Measurements from ENCODE around the gene TMEM219. TPM values are rescaled to one million over a fixed set of nuclear protein-coding genes. Genes with fewer than 3 reads are reported as not detected.

TMEM219 gene
- total and polyA plus RNA-seq, 12 donors, result 100 to 300 (median 192) TPM

GRCh38 chr16:29982560-29983419 is 20.9 kb downstream of the TMEM219 start:
- Histone ChIP-seq H3K4me3 (no peak overlapping the region), H3K36me3 (replicated peaks in 1 of 2) (peaks cover 0 to 100% of the 10 kb centered on the region in 2 donors), H3K9me3 (replicated peaks in 1 of 3) (no peaks in the 10 kb centered on the region), H3K4me1 (replicated peaks in 1 of 2) (peaks cover 9 to 14% of the 10 kb centered on the region in 2 donors), H3K27ac (no peak overlapping the region), H3K27me3 (no peaks in the 10 kb centered on the region)
- no peak for DNase-seq
- intact Hi-C loops (cut with DNase I), result no loop called here
- TF ChIP-seq CTCF (IDR thresholded peaks at IDR 0.05), result no peak
- no peak for TF ChIP-seq POLR2A (IDR thresholded peaks at IDR 0.05)
- WGBS, 4 donors, result 78 to 83% (median 81%) methylated on average over 19 to 24 of the region's 24 CpGs

GRCh38 chr16:29983420-29984136 is 21.7 kb downstream of the TMEM219 start:
- WGBS, 4 donors, result 81 to 85% (median 83%) methylated on average over 11 to 12 of the region's 12 CpGs
- no peak for TF ChIP-seq CTCF (IDR thresholded peaks at IDR 0.05)
- TF ChIP-seq POLR2A (IDR thresholded peaks at IDR 0.05), result no peak
- no peak for DNase-seq
- Histone ChIP-seq H3K27me3 (no peaks in the 10 kb centered on the region), H3K9me3 (replicated peaks in 1 of 3) (no peaks in the 10 kb centered on the region), H3K36me3 (replicated peaks in 1 of 2) (peaks cover 0 to 100% of the 10 kb centered on the region in 2 donors), H3K27ac (peak overlapping the region in 1 of 5 donors; percentile 20), H3K4me1 (replicated peaks in 1 of 2) (peaks cover 9 to 14% of the 10 kb centered on the region in 2 donors), H3K4me3 (no peak overlapping the region)
- intact Hi-C loops (cut with DNase I), result no loop called here

GRCh38 chr16:29984137-29984763 is 22.4 kb downstream of the TMEM219 start:
- Histone ChIP-seq H3K27me3 (no peaks in the 10 kb centered on the region), H3K36me3 (replicated peaks in 1 of 2) (peaks cover 0 to 100% of the 10 kb centered on the region in 2 donors), H3K27ac (peak overlapping the region in 1 of 5 donors; percentile 20), H3K4me1 (replicated peaks in 1 of 2) (peaks cover 9 to 13% of the 10 kb centered on the region in 2 donors), H3K9me3 (replicated peaks in 1 of 3) (no peaks in the 10 kb centered on the region), H3K4me3 (no peak overlapping the region)
- intact Hi-C loops (cut with DNase I), result no loop called here
- WGBS, 4 donors, result 78 to 84% (median 82%) methylated on average over 6 of the region's 6 CpGs
- no peak for TF ChIP-seq POLR2A (IDR thresholded peaks at IDR 0.05)
- TF ChIP-seq CTCF (IDR thresholded peaks at IDR 0.05), result no peak
- DNase-seq, result no peak

- Histone ChIP-seq H3K27ac (no peak overlapping the region), H3K4me1 (replicated peaks in 1 of 2) (peaks cover 6 to 8% of the 10 kb centered on the region in 2 donors), H3K4me3 (no peak overlapping the region), H3K36me3 (replicated peaks in 1 of 2) (peaks cover 0 to 99% of the 10 kb centered on the region in 2 donors), H3K9me3 (replicated peaks in 1 of 3) (no peaks in the 10 kb centered on the region), H3K27me3 (no peaks in the 10 kb centered on the region)
- TF ChIP-seq CTCF (IDR thresholded peaks at IDR 0.05), result no peak
- no peak for TF ChIP-seq POLR2A (IDR thresholded peaks at IDR 0.05)
- 80 to 91% (median 89%) methylated on average over 5 of the region's 5 CpGs for WGBS, 4 donors
- intact Hi-C loops (cut with DNase I), result no loop called here
- DNase-seq, result no peak
These were observed 22.9 kb downstream of the TMEM219 start for GRCh38 chr16:29984764-29985147.
